NCI-H2171 (cell line): ENCODE results near the gene TPRX1.
"Not testable (repeated sequence)": the region's sequence is repeated elsewhere in the genome, so short reads cannot be mapped to it uniquely, and the experiment has no call there.

Experiments
- DNase-seq: peaks from one replicate; lab custom pipeline; 2025; lab: John Stamatoyannopoulos, UW

TPRX1 gene

GRCh38 chr19:47801270-47801669, 3.1 kb downstream of the TPRX1 start:
- no peak for DNase-seq

- no peak for DNase-seq
Observed at GRCh38 chr19:47798904-47799266, 5.5 kb downstream of the TPRX1 start.

GRCh38 chr19:47797996-47798903, 6.1 kb downstream of the TPRX1 start:
- DNase-seq: no peak

DNA sequence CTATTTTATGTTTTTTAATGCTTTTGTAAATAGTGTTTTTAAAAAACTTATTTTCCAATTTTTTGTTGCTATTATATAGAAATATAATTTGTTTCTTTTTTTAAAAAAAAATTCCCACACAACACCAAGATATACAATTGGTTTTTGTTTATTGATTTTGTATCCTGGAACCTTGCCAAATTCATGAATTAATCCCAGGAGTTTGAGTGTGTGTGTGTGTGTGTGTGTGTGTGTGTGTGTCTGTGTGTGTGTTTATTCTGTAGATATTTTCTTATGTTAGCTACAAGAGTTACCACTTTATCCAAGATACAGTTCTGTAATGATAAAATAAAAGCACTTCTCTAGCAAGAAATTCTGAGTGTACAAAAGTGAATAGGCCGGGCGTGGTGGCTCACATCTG, 7.6 kb downstream of the TPRX1 start:
- DNase-seq: no peak

DNA sequence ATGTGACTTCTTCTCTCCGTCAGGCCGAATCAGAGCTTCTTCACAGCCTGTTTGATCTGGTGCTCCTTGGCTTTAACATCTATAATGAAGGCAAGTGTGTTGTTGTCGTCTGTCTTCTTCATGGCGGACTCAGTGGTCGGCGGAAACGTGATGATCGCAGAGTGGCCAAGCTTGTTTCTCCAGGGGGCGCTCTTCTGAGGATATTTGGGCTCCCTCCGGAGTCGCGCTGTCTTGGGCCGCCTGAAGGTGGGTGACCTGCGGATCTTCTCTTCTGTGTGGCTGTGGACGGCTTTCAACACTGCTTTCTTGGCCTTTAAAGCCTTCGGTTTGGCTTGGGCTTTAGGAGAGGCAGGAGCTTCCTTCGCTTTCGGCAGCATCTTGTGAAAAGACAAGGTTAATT, 9.8 kb downstream of the TPRX1 start:
- no peak for DNase-seq

DNA sequence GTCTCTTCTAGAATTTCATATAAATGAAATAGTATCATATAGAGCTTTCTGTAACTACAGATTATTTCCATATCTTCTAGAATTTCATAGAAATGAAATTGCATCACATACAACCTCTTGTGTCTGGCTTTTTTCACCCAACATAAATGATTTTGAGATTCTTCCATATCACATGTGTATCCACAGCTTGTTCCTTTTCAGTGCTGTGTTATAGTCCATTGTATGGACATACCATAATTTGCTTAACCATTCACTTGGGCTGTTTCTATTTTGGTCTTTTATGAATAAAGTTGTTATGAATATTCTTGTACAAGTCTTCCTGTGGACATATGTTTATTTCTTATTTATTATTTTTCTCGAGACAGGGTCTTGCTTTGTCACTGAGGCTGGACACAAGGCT, 11.7 kb downstream of the TPRX1 start:
- no peak for DNase-seq

GRCh38 chr19:47790398-47790814, 13.9 kb downstream of the TPRX1 start:
- peak; percentile 43 for DNase-seq

- not testable (repeated sequence) for DNase-seq
Observed at GRCh38 chr19:47789811-47790210, 14.5 kb downstream of the TPRX1 start.

DNA sequence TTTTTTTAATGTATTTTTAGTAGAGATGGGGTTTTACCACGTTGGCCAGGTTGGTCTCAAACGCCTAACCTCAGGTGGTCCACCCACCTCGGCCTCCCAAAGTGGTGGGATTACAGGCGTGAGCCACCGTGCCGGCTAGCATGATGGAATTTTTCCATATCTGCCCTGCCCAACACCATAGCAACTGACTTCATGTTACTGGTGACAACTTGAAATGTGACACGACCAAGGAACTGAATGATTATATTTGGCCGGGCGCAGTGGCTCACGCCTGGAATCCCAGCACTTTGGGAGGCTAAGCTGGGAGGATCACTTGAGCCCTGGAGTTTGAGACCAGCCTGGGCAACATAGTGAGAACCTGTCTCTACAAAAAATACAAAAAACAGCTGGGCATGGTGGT, 17.0 kb downstream of the TPRX1 start:
- not testable (repeated sequence) for DNase-seq

GRCh38 chr19:47786566-47786965, 17.8 kb downstream of the TPRX1 start:
- DNase-seq: no peak

- no peak for DNase-seq
Observed at GRCh38 chr19:47781590-47782262, 22.6 kb downstream of the TPRX1 start.

DNA sequence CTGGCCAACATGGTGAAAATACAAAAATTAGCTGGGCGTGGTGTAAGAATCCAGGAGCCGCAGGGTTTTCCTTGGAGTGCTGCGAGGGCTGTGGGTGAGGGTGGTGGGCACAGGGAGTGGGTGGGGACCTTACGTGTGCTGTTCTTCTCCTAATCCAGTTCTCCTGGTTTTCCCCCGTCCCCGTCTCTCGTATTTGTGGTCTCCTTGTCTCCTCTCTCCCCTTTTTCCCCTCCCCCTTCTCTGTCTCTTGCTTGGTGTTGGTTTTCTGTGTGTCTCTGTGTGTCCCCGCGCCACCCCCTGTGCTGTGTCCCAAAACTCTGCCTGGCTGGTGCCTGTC, 24.2 kb downstream of the TPRX1 start:
- no peak for DNase-seq

- no peak for DNase-seq
Observed at GRCh38 chr19:47779524-47780214, 24.7 kb downstream of the TPRX1 start.

- DNase-seq: no peak
Observed at GRCh38 chr19:47778954-47779351, 25.4 kb downstream of the TPRX1 start.

DNA sequence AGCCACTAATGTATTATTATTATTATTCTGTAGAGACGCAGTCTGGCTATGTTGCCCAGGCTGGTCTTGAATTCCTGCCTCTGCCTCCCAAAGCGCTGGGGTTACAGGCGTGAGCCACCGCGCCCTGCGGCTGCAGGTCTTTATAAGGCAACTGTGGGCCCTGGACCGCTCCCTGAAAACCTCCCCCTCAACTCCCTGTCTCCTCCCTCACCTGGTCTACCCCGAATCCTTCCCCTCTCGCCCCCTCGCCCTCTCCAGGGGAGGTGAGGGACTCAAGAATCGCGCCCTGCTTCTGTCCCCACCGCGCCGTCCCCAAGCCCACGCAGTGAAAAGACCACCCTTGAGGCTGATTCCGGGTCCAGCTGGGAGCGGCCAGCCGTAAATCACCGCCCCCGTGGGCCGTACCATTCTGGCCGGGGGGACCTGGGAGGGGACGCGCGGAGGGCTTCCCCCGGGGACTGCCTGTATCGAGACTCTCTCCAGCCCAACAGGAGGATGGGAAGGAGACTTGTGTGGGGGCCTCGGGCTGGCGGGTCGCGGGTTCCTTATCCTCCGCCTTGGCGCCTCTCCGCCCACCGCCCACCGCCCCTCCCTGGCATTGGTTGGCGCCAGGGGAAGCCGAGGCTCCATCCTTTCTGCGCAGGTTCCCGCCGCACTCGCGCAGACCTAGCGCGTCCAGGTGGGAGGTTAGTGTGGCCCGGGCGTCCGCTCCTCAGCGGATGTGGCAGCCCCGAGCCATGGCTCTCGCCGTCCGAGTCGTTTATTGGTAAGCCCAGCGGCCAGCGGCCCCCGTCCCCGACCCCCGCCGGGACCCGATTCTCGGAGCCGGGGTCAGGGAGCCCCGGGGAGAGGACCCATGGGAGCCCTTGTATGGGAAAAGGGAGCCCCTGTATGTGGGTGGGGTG, 26.1 kb downstream of the TPRX1 start, which contains the start of gene SELENOW:
TSS of gene SELENOW (plus strand) at position 655 of the 905 bp plus-strand sequence. CDS start at position 738, 83 bp downstream.
- peak; percentile 79 for DNase-seq

DNA sequence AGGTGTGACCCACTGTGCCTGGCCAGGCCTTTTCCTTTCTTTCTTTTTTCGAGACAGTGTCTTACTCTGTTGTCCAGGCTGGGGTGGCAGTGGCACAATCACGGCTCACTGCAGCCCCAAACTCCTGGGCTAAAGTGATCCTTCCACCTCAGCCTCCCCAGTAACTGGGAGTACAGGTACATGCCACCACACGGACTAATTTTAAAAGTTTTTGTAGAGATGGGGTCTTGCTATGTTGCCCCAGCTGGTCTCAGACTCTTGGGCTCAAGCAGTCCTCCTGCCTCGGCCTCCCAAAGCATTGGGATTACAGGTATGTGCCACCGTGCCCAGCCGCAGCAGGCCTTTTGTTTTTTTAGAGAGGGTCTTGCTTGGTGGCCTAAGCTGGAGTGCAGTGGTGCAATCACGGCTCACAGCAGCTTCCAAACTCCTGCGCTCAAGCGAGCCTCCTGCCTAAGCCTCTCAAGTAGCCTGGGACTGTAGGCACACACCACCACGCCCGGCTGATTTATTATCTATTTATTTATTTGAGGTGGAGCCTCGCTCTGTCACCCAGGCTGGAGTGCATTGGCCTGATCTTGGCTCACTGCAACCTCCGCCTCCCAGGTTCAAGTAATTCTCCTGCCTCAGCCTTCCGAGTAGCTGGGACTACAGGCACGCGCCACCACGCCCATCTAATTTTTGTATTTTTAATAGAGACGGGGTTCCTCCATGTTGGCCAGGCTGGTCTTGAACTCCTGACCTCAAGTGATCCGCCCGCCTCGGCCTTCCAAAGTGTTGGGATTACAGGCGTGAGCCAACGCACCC, 26.9 kb downstream of the TPRX1 start:
- not testable (repeated sequence) for DNase-seq

GRCh38 chr19:47776568-47776967, 27.8 kb downstream of the TPRX1 start:
- peak; percentile 11 for DNase-seq

GRCh38 chr19:47771291-47771690, 33.1 kb downstream of the TPRX1 start:
- DNase-seq: not testable (repeated sequence)

GRCh38 chr19:47769534-47769933, 34.8 kb downstream of the TPRX1 start:
- DNase-seq: no peak

DNA sequence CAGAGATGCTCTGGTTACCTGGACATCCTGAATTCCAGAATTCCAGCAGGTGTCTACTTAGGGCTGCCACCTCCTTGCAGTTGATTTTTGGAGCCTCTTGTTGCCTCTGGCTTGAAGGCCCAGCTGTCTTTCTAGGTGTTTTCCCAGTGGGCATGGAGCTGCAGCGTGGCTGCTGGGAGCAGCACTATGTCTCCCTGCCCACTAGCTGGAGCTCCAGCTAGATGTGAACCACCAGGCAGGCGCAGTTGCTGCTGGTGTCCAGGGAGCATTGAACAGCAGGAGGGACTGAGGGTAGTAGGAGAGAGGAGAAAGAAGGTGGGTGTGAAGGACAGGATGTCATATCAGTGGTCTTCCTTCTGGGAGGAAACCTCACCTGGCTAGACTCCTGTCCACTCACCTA, 35.7 kb downstream of the TPRX1 start:
- no peak for DNase-seq

DNA sequence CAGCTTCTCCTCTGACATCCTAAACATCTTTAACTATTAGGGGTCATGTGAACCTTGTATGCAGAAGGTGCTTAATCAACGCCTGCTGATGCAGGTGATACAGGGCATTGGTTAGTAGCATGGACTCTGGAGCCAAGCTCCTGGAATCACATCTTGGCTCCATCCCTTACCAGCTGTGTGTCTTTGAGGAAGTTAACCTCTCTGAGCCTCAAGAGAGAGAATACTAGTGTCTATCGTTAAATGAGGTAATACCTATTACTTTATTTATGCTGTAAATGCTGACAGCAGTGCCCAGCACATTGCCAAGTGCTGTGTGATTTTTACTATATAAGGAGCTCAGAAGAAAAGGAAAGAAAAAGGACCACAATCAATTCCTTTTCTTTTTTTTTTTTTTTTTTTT, 37.0 kb downstream of the TPRX1 start:
- no peak for DNase-seq
